Neural cell (in vitro differentiated cells): ENCODE results near the gene NSF.

Experiments used
- CTCF ChIP-seq: fragments of 450-650 bp; IDR thresholded peaks from 2 replicates; pipeline ENCODE4 v1.5.1; 2014; ENCODE audit warnings: antibody characterized with exemption, mild to moderate bottlenecking, moderate library complexity; ENCODE audit not compliant: poor library complexity, severe bottlenecking
- EP300 ChIP-seq: fragments of 450-650 bp; conservative IDR thresholded peaks from 2 replicates; pipeline ENCODE4 v1.6.1; 2014; ENCODE audit warnings: antibody characterized with exemption, mild to moderate bottlenecking, moderate library complexity; ENCODE audit not compliant: poor library complexity, severe bottlenecking
- POLR2AphosphoS5 ChIP-seq: IDR thresholded peaks from 2 replicates; pipeline ENCODE4 v1.6.1; 2012
- TAF1 ChIP-seq: IDR thresholded peaks from 2 replicates; pipeline ENCODE4 v1.6.1; 2012; ENCODE audit warnings: low read depth

DNA sequence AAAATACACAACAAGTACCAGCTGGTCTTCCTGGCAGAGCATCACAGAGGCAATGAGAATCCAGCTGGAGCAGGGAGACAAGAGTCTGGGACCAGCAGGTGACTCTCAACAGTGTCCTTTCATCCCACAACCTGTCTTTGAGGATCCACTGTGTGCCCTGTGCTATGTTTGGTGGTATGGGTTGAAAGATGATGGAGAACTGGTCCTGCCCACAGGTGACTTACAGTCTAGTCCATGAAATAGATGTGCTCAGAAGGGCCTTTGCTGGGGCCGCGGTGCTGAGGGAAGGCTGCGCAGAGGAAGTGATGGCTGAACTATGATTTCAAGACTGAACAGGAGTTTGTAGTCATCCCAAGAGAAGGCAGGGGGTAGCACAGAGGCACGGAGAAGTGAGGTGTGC is 210.1 kb downstream of the NSF start:
- TF ChIP-seq CTCF, result no peak
- TF ChIP-seq EP300, result no peak
- no peak for TF ChIP-seq POLR2AphosphoS5
- no peak for TF ChIP-seq TAF1
